Bronchial epithelial cell (primary cell): ENCODE results near the gene FAM53A. TPM values are rescaled to one million over a fixed set of nuclear protein-coding genes. Genes with fewer than 3 reads are reported as not detected.

Source experiments
- DNase-seq: peaks from one replicate; pipeline ENCODE4 v3.0.0-alpha.2; 2010; ENCODE audit warnings: low read depth
- FAIRE-seq: peaks from 2 replicates; lab custom pipeline; 2011; peaks lifted over from hg19 to GRCh38; lab: Jason Lieb, UNC
- H3K27me3 ChIP-seq: 2 replicates; pipeline ENCODE4 v1.5.1; 2011; ENCODE audit warnings: low read length; ENCODE audit not compliant: control insufficient read depth, insufficient read depth
- H3K36me3 ChIP-seq: 2 replicates; pipeline ENCODE4 v1.5.1; 2011; ENCODE audit warnings: low read length; ENCODE audit not compliant: control insufficient read depth, insufficient read depth
- H3K4me3 ChIP-seq: 2 replicates; pipeline ENCODE4 v1.5.1; 2011; ENCODE audit warnings: mild to moderate bottlenecking, low read depth, low read length, control low read depth
- CTCF ChIP-seq: IDR thresholded peaks from 2 replicates; pipeline ENCODE4 v1.5.1; 2011; ENCODE audit warnings: mild to moderate bottlenecking, moderate library complexity, low read length, control low read depth, inconsistent platforms; ENCODE audit not compliant: insufficient read depth, severe bottlenecking
- total RNA-seq: library from RNA; depleted of rRNA; stranded (reverse); fragments of >200 nt; gene quantifications from 2 replicates; pipeline ENCODE4 v1.2.1, GENCODE V29; 2014

Gene FAM53A
- total RNA-seq, 1 donor from 2014 or later, result 0.79 TPM

- Histone ChIP-seq H3K4me3 (no peak overlapping the region), H3K36me3 (no peaks in the 10 kb centered on the region), H3K27me3 (no peaks in the 10 kb centered on the region)
- FAIRE-seq (no peak), DNase-seq (no peak)
- TF ChIP-seq CTCF, result no peak
These were observed 27.1 kb downstream of the FAM53A start for GRCh38 chr4:1656986-1657385.

GRCh38 chr4:1656132-1656531 lies 28.0 kb downstream of the FAM53A start:
- Histone ChIP-seq H3K4me3 (no peak overlapping the region), H3K36me3 (no peaks in the 10 kb centered on the region), H3K27me3 (no peaks in the 10 kb centered on the region)
- FAIRE-seq (no peak), DNase-seq (no peak)
- no peak for TF ChIP-seq CTCF

- FAIRE-seq, result no peak
- Histone ChIP-seq H3K4me3 (no peak overlapping the region), H3K36me3 (no peaks in the 10 kb centered on the region), H3K27me3 (no peaks in the 10 kb centered on the region)
- TF ChIP-seq CTCF, result no peak
- no peak for DNase-seq
These were observed 28.4 kb downstream of the FAM53A start for GRCh38 chr4:1655676-1656075.

GRCh38 chr4:1655081-1655480 lies 29.0 kb downstream of the FAM53A start:
- Histone ChIP-seq H3K4me3 (no peak overlapping the region), H3K27me3 (no peaks in the 10 kb centered on the region), H3K36me3 (no peaks in the 10 kb centered on the region)
- no peak for TF ChIP-seq CTCF
- no peak for DNase-seq
- FAIRE-seq, result no peak

- FAIRE-seq (no peak), DNase-seq (no peak)
- no peak overlapping the region for H3K4me3 ChIP-seq
- H3K27me3 ChIP-seq, result no peaks in the 10 kb centered on the region
- no peak for TF ChIP-seq CTCF
- no peaks in the 10 kb centered on the region for H3K36me3 ChIP-seq
These were observed 29.7 kb downstream of the FAM53A start for GRCh38 chr4:1654216-1654955.

GRCh38 chr4:1653776-1654175 lies 30.3 kb downstream of the FAM53A start:
- DNase-seq, result no peak
- no peak for FAIRE-seq
- Histone ChIP-seq H3K27me3 (no peaks in the 10 kb centered on the region), H3K4me3 (no peak overlapping the region), H3K36me3 (no peaks in the 10 kb centered on the region)
- no peak for TF ChIP-seq CTCF
